Femur (tissue), 1 donor: ENCODE results near the gene GDF3.

ENCODE experiments used
- DNase-seq: peaks from one replicate; pipeline ENCODE4 v3.0.0-alpha.2; 2017

GDF3 gene

GRCh38 chr12:7666595-7666994 lies 29.0 kb downstream of the GDF3 start:
- no peak for DNase-seq

GRCh38 chr12:7661741-7662140 lies 33.8 kb downstream of the GDF3 start:
- DNase-seq = no peak

GRCh38 chr12:7656121-7656520 lies 39.5 kb downstream of the GDF3 start:
- no peak for DNase-seq

- no peak for DNase-seq
These were observed 45.5 kb downstream of the GDF3 start for GRCh38 chr12:7650091-7650490.

GRCh38 chr12:7647071-7647470 lies 48.5 kb downstream of the GDF3 start:
- no peak for DNase-seq

- DNase-seq = no peak
These were observed 49.4 kb downstream of the GDF3 start for GRCh38 chr12:7646178-7646475.

GRCh38 chr12:7645395-7646177 lies 50.0 kb downstream of the GDF3 start:
- DNase-seq = no peak

- no peak for DNase-seq
These were observed 52.7 kb downstream of the GDF3 start for GRCh38 chr12:7642876-7643309.

- no peak for DNase-seq
These were observed 53.3 kb downstream of the GDF3 start for GRCh38 chr12:7642287-7642686.

- DNase-seq = peak; percentile 17
These were observed 55.2 kb downstream of the GDF3 start for GRCh38 chr12:7640123-7640995.
